Islet of Langerhans (tissue), 1 donor: Measurements from ENCODE around the gene CFB.
"Not testable (repeated sequence)": the region's sequence is repeated elsewhere in the genome, so short reads cannot be mapped to it uniquely, and the experiment has no call there.

Experiments used
- FAIRE-seq: peaks from one replicate; lab custom pipeline; 2011; peaks lifted over from hg19 to GRCh38; lab: Jason Lieb, UNC

The CFB gene

GRCh38 chr6:31971993-31972708, 26.3 kb downstream of the CFB start, which contains the start of gene DXO:
TSS of gene DXO (minus strand) at chr6:31972138. CDS start at chr6:31971675, 463 bp downstream.
- no peak for FAIRE-seq

- no peak for FAIRE-seq
These were observed 26.9 kb downstream of the CFB start for GRCh38 chr6:31972709-31973350.

GRCh38 chr6:31976065-31976464, 30.2 kb downstream of the CFB start:
- FAIRE-seq = not testable (repeated sequence)

GRCh38 chr6:31977816-31978431, 32.0 kb downstream of the CFB start:
- FAIRE-seq = no peak

- FAIRE-seq = no peak
These were observed 32.9 kb downstream of the CFB start for GRCh38 chr6:31978831-31979230.

GRCh38 chr6:31979238-31979898, 33.5 kb downstream of the CFB start:
- FAIRE-seq = no peak

GRCh38 chr6:31980195-31980876, 34.4 kb downstream of the CFB start:
- not testable (repeated sequence) for FAIRE-seq

GRCh38 chr6:31980998-31981397, 35.1 kb downstream of the CFB start:
- FAIRE-seq = not testable (repeated sequence)

GRCh38 chr6:31981744-31982143, 35.8 kb downstream of the CFB start, which contains the start of gene C4A:
TSS of gene C4A (plus strand) at chr6:31982057. CDS start at chr6:31982108, 51 bp downstream.
- FAIRE-seq = not testable (repeated sequence)

- FAIRE-seq = not testable (repeated sequence)
These were observed 43.5 kb downstream of the CFB start for GRCh38 chr6:31989363-31989762.

- FAIRE-seq = not testable (repeated sequence)
These were observed 48.5 kb downstream of the CFB start for GRCh38 chr6:31994421-31994820.

- not testable (repeated sequence) for FAIRE-seq
These were observed 50.5 kb downstream of the CFB start for GRCh38 chr6:31996385-31996784.
